H1 (cell line): Measurements from ENCODE around the gene RHBDF2. TPM values are rescaled to one million over a fixed set of nuclear protein-coding genes. Genes with fewer than 3 reads are reported as not detected.

ENCODE experiments used
- CTCF ChIA-PET: fragments of 300-600 bp; sonication (Branson Sonifier 250); formaldehyde crosslinking; loops from one replicate; lab custom pipeline; 2021; ENCODE audit not compliant: partially characterized antibody; lab: Charles Lee
- POLR2A ChIA-PET: fragments of 300-600 bp; sonication (Branson Sonifier 250); formaldehyde crosslinking; loops from one replicate; lab custom pipeline; 2021; ENCODE audit warnings: inconsistent platforms; ENCODE audit not compliant: partially characterized antibody; lab: Charles Lee
- DNase-seq, 2 experiments: peaks; one replicate each; pipeline versions ENCODE4 v3.0.0 to v3.0.0-alpha.2; 2010 to 2022; ENCODE audit warnings: low spot score in 2 of 2, low read depth in 1 of 2, mixed read lengths in 1 of 2
- FAIRE-seq: peaks from 2 replicates; lab custom pipeline; 2011; peaks lifted over from hg19 to GRCh38; lab: Jason Lieb, UNC
- H2AFZ ChIP-seq: 2 replicates; pipeline ENCODE4 v1.8.1; 2012; ENCODE audit warnings: low read length, inconsistent platforms
- H2AK5ac ChIP-seq: 2 replicates; pipeline ENCODE4 v1.6.1; 2013; ENCODE audit warnings: low read depth, low read length
- H2BK120ac ChIP-seq: replicated peaks from 2 replicates; pipeline ENCODE3; 2013; ENCODE audit warnings: low read depth, low read length, inconsistent platforms
- H2BK12ac ChIP-seq: 2 replicates; pipeline ENCODE4 v1.6.1; 2013; ENCODE audit warnings: low read depth, low read length
- H2BK15ac ChIP-seq: 2 replicates; pipeline ENCODE4 v1.6.1; 2013; ENCODE audit warnings: low read length
- H2BK20ac ChIP-seq: 2 replicates; pipeline ENCODE4 v1.6.1; 2013; ENCODE audit warnings: low read length
- H2BK5ac ChIP-seq: 2 replicates; pipeline ENCODE4 v1.6.1; 2013; ENCODE audit warnings: low read depth, low read length
- H3K14ac ChIP-seq: 2 replicates; pipeline ENCODE4 v1.6.1; 2013; ENCODE audit warnings: inconsistent platforms; ENCODE audit not compliant: insufficient read length
- H3K18ac ChIP-seq: 2 replicates; pipeline ENCODE4 v1.6.1; 2013; ENCODE audit warnings: low read length; ENCODE audit errors: extremely low read depth
- H3K23ac ChIP-seq: 2 replicates; pipeline ENCODE4 v1.6.1; 2013; ENCODE audit warnings: inconsistent platforms; ENCODE audit not compliant: insufficient read length
- H3K23me2 ChIP-seq: 2 replicates; pipeline ENCODE4 v1.6.1; 2013; ENCODE audit warnings: low read depth, low read length
- H3K27ac ChIP-seq: 2 replicates; pipeline ENCODE4 v1.6.1; 2011; ENCODE audit warnings: low read depth, low read length, inconsistent platforms
- H3K27me3 ChIP-seq, 4 experiments: replicated peaks in 1 of 4; 1 replicate in 1 of 4; 2 replicates in 3 of 4; pipeline versions ENCODE4 v1.6.1 to v1.8.1; 2011 to 2013; ENCODE audit warnings: low read length in 3 of 4, mild to moderate bottlenecking in 3 of 4, inconsistent platforms in 2 of 4, mixed read lengths in 2 of 4, moderate library complexity in 1 of 4; ENCODE audit not compliant: control insufficient read depth in 3 of 4, insufficient read depth in 3 of 4; ENCODE audit errors: extremely low read depth in 1 of 4
- H3K36me3 ChIP-seq, 4 experiments: 2 replicates each; pipeline versions ENCODE4 v1.6.1 to v1.8.1; 2011 to 2013; ENCODE audit warnings: mild to moderate bottlenecking in 4 of 4, low read length in 3 of 4, moderate library complexity in 2 of 4, control low read depth in 1 of 4, inconsistent platforms in 1 of 4; ENCODE audit not compliant: insufficient read depth in 4 of 4, control insufficient read depth in 2 of 4
- H3K4ac ChIP-seq: replicated peaks from 2 replicates; pipeline ENCODE3; 2013; ENCODE audit warnings: low read length, low read depth, mixed read lengths, inconsistent platforms; ENCODE audit not compliant: insufficient read length
- H3K4me1 ChIP-seq, 4 experiments: replicated peaks in 1 of 4; 1 replicate in 1 of 4; 2 replicates in 3 of 4; pipeline versions ENCODE4 v1.6.1 to v1.8.1; 2011 to 2013; ENCODE audit warnings: low read length in 3 of 4, inconsistent platforms in 2 of 4, mixed read lengths in 1 of 4; ENCODE audit not compliant: insufficient read depth in 4 of 4, control insufficient read depth in 3 of 4
- H3K4me2 ChIP-seq, 2 experiments: 2 replicates each; pipeline versions ENCODE4 v1.6.1 to v1.8.1; 2011 to 2013; ENCODE audit warnings: low read depth in 2 of 2, low read length in 2 of 2, control low read depth in 1 of 2, inconsistent platforms in 1 of 2, mild to moderate bottlenecking in 1 of 2; ENCODE audit not compliant: insufficient read depth in 1 of 2
- H3K4me3 ChIP-seq, 4 experiments: fragments of 200-600, 300-600 bp in 1 of 4; sonication (generic), shearing (Covaris generic), sonication (Bioruptor Twin) in 1 of 4; 2 replicates each; pipeline versions ENCODE4 v1.5.1 to v1.8.1; 2011 to 2016; ENCODE audit warnings: low read length in 4 of 4, low read depth in 3 of 4, control low read depth in 2 of 4, inconsistent platforms in 2 of 4, mild to moderate bottlenecking in 2 of 4, mixed read lengths in 1 of 4, moderate library complexity in 1 of 4; ENCODE audit not compliant: insufficient read depth in 2 of 4; ENCODE audit errors: extremely low read depth in 1 of 4
- H3K56ac ChIP-seq: replicated peaks from 2 replicates; pipeline ENCODE3; 2013; ENCODE audit warnings: low read depth, mild to moderate bottlenecking, mixed read lengths, low read length, inconsistent platforms; ENCODE audit not compliant: insufficient read length
- H3K79me1 ChIP-seq: 2 replicates; pipeline ENCODE4 v1.6.1; 2013; ENCODE audit warnings: low read depth, low read length, control low read depth
- H3K79me2 ChIP-seq, 2 experiments: 2 replicates each; pipeline versions ENCODE4 v1.6.1 to v1.8.1; 2012 to 2013; ENCODE audit warnings: low read length in 2 of 2, mild to moderate bottlenecking in 2 of 2, inconsistent platforms in 1 of 2; ENCODE audit not compliant: insufficient read depth in 2 of 2, control insufficient read depth in 1 of 2
- H3K9ac ChIP-seq, 4 experiments: replicated peaks in 1 of 4; 1 replicate in 1 of 4; 2 replicates in 3 of 4; pipeline versions ENCODE4 v1.6.1 to v1.8.1; 2011 to 2013; ENCODE audit warnings: low read depth in 3 of 4, low read length in 3 of 4, control low read depth in 2 of 4, mild to moderate bottlenecking in 2 of 4, moderate library complexity in 2 of 4, inconsistent platforms in 1 of 4; ENCODE audit errors: extremely low read depth in 1 of 4
- H3K9me3 ChIP-seq, 2 experiments: 2 replicates each; pipeline versions ENCODE4 v1.6.1 to v1.8.1; 2012 to 2013; ENCODE audit warnings: mild to moderate bottlenecking in 2 of 2, moderate library complexity in 2 of 2, control low read depth in 1 of 2, inconsistent platforms in 1 of 2, low read depth in 1 of 2, low read length in 1 of 2, mixed read lengths in 1 of 2; ENCODE audit not compliant: insufficient read depth in 2 of 2
- H4K20me1 ChIP-seq, 2 experiments: replicated peaks in 1 of 2; 2 replicates each; pipeline versions ENCODE3 to v1.8.1; 2011 to 2013; ENCODE audit warnings: inconsistent platforms in 2 of 2, low read length in 2 of 2, mild to moderate bottlenecking in 1 of 2; ENCODE audit not compliant: insufficient read depth in 2 of 2, control insufficient read depth in 1 of 2
- H4K5ac ChIP-seq: 2 replicates; pipeline ENCODE4 v1.6.1; 2013; ENCODE audit warnings: low read length, low read depth, mixed read lengths, inconsistent platforms; ENCODE audit not compliant: insufficient read length
- H4K8ac ChIP-seq: 2 replicates; pipeline ENCODE4 v1.8.0; 2013; ENCODE audit warnings: mild to moderate bottlenecking, moderate library complexity, low read length, inconsistent platforms; ENCODE audit not compliant: insufficient read depth; ENCODE audit errors: extremely low read depth
- H4K91ac ChIP-seq: replicated peaks from 2 replicates; pipeline ENCODE3; 2013; ENCODE audit warnings: low read length, mixed read lengths, inconsistent platforms; ENCODE audit not compliant: insufficient read length
- BCL11A ChIP-seq, 2 experiments: IDR thresholded peaks; one replicate each; pipeline ENCODE4 v1.6.1; 2011; ENCODE audit warnings: low read depth in 2 of 2, low read length in 2 of 2, mild to moderate bottlenecking in 2 of 2
- FOSL1 ChIP-seq: IDR thresholded peaks from 2 replicates; pipeline ENCODE4 v1.6.1; 2011; ENCODE audit warnings: mild to moderate bottlenecking, low read depth, low read length, moderate library complexity; ENCODE audit not compliant: insufficient read depth
- HDAC2 ChIP-seq, 2 experiments: fragments of 300-600 bp in 1 of 2; sonication (generic) in 1 of 2; IDR thresholded peaks; 2 replicates each; pipeline ENCODE4 v1.6.1; 2011 to 2012; ENCODE audit warnings: low read depth in 2 of 2, low read length in 2 of 2, mild to moderate bottlenecking in 2 of 2, moderate library complexity in 2 of 2, borderline replicate concordance in 1 of 2, inconsistent platforms in 1 of 2
- RNF2 ChIP-seq: fragments of 200-900, 300-1000 bp; sonication (generic); IDR thresholded peaks from 2 replicates; pipeline ENCODE4 v1.7.1; 2016; ENCODE audit warnings: borderline replicate concordance, low read depth, mild to moderate bottlenecking, antibody characterized with exemption, low read length; ENCODE audit not compliant: poor library complexity, severe bottlenecking; ENCODE audit errors: missing control alignments
- SP4 ChIP-seq: IDR thresholded peaks from 2 replicates; pipeline ENCODE4 v1.6.1; 2012; ENCODE audit warnings: low read length, inconsistent platforms
- TCF12 ChIP-seq: IDR thresholded peaks from 2 replicates; pipeline ENCODE4 v1.6.1; 2011; ENCODE audit warnings: low read depth, mild to moderate bottlenecking, low read length
- WGBS, 2 experiments: shearing (Covaris generic) in 1 of 2; methylation state at CpG; one replicate each; pipeline versions ENCODE4 v1.1.6 to v1.1.7; 2013 to 2015; ENCODE audit warnings: low lambda C conversion rate in 2 of 2, mixed read lengths in 2 of 2, inconsistent platforms in 1 of 2, low coverage in 1 of 2, missing lambda C conversion rate in 1 of 2; ENCODE audit not compliant: insufficient replicate concordance in 2 of 2, insufficient coverage in 1 of 2, insufficient read length in 1 of 2; ENCODE audit errors: extremely low coverage in 1 of 2, missing lambda C conversion rate in 1 of 2; 5-methylcytosine and 5-hydroxymethylcytosine counted together
- polyA plus RNA-seq, 7 experiments: library from polyadenylated mRNA; depleted of rRNA in 3 of 7; stranded (reverse) in 5 of 7; unstranded in 2 of 7; fragments of >200 nt in 5 of 7; fragments of 200-250 nt in 2 of 7; gene quantifications; 1 replicate in 5 of 7; 2 replicates in 1 of 7; 4 replicates in 1 of 7; pipeline versions ENCODE4 v1.2.1 to v1.2.3, GENCODE V29; 2011 to 2013; ENCODE audit warnings: missing spikeins in 2 of 7, mixed read lengths in 2 of 7
- total RNA-seq: library from RNA; stranded (reverse); fragmentation: NEBNext Ultra II Directional; extraction: Animal tissue kit (Norgen Biotek cat#: 25700); gene quantifications from 2 replicates; pipeline ENCODE4 v1.2.1, GENCODE V29; 2021
- TF ChIP-seq, protein P1 (sequence below): IDR thresholded peaks from 2 replicates; pipeline ENCODE4 v1.6.1; 2011; ENCODE audit warnings: low read length, improper control_type of control experiment
- TF ChIP-seq, protein P2 (sequence below): IDR thresholded peaks from 2 replicates; pipeline ENCODE4 v1.6.1; 2011; ENCODE audit warnings: low read depth, mild to moderate bottlenecking, low read length; ENCODE audit not compliant: insufficient read depth

The RHBDF2 gene
- total and polyA plus RNA-seq, 2 of the 8 experiments (the other 6 are each of a cell fraction or from before 2014, with no cell fraction given), result 21.2 to 25.9 TPM

DNA sequence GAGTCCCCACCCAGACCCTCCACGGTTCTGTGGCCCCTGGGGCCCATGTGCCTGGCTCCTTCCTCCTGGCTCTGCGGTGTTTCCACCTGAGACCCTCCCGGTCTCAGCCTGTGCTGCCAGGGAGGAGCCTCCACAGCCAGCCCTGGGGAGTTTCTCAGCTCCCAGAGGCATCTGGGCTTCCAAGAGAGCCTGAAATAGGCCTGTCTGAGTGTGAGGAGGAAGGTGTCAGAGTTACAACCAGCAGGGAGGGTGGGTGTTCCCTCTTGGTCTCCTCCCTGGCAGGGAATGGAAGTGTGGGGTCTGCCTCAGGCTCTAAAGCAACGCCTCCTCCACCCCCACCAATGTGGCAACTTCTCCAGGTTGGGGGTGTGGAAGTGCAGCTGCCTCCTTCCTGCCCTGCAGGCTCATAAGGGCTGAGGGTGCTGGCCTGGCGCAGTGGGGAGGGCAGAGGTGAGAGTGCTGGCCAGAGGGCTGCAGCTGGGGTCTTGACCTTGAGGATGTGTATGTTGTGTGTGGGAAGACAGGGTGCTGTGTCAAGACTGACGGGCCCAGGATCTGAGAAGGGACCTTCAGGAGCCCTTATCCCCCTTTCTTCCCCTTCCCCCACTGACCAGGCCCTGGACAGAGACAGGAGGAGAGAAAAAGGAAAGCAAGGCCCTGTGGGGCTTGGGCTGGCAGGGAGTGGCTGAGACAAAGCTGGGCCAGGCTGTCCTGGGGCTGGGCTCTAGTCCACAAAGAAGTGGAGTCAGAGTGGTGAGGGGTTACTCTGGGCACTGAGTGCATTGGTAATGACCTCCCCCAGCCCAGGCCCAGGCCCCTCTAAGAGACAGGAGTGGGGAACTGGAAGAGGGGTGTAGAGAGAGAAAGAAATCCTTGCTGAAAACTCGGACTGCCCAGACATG, 33.9 kb upstream of the RHBDF2 start:
- no peaks in the 10 kb centered on the region for H3K79me2 ChIP-seq
- H4K20me1 ChIP-seq, result no peaks in the 10 kb centered on the region
- TF ChIP-seq, protein P1, sequence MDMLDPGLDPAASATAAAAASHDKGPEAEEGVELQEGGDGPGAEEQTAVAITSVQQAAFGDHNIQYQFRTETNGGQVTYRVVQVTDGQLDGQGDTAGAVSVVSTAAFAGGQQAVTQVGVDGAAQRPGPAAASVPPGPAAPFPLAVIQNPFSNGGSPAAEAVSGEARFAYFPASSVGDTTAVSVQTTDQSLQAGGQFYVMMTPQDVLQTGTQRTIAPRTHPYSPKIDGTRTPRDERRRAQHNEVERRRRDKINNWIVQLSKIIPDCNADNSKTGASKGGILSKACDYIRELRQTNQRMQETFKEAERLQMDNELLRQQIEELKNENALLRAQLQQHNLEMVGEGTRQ, result no peak
- TF ChIP-seq FOSL1, result no peak
- no peak for TF ChIP-seq SP4
- no peak for TF ChIP-seq BCL11A (IDR thresholded peaks at IDR 0.05; ENCODE audit: low read depth in 2 of 2, low read length in 2 of 2)
- no peak for TF ChIP-seq RNF2
- no peak for TF ChIP-seq HDAC2 (IDR thresholded peaks at IDR 0.05; ENCODE audit: borderline replicate concordance in 1 of 2, low read depth in 2 of 2, low read length in 2 of 2)
- no peak for TF ChIP-seq TCF12
- TF ChIP-seq, protein P2, sequence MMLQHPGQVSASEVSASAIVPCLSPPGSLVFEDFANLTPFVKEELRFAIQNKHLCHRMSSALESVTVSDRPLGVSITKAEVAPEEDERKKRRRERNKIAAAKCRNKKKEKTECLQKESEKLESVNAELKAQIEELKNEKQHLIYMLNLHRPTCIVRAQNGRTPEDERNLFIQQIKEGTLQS, result no peak
- no peak overlapping the region for H2AK5ac ChIP-seq
- H2AFZ ChIP-seq, result no peak overlapping the region
- H3K27ac ChIP-seq, result no peak overlapping the region
- H3K23ac ChIP-seq, result no peak overlapping the region
- no peaks in the 10 kb centered on the region for H3K36me3 ChIP-seq
- no peak overlapping the region for H4K91ac ChIP-seq
- peaks cover 8 to 46% (median 37%) of the 10 kb centered on the region in 4 experiments for H3K27me3 ChIP-seq
- H3K23me2 ChIP-seq, result peaks cover 8% of the 10 kb centered on the region; the same call in 1 of the 2 replicates
- H3K56ac ChIP-seq, result no peak overlapping the region
- no peak overlapping the region; a peak in 1 of 7 replicates for H3K9ac ChIP-seq
- no peak overlapping the region for H2BK5ac ChIP-seq
- no peak overlapping the region for H2BK120ac ChIP-seq
- H3K18ac ChIP-seq, result no peak overlapping the region
- H3K4me3 ChIP-seq, result no peak overlapping the region
- WGBS, 2 experiments, result 79% methylated on average over 6 of the region's 7 CpGs; no CpG with 5 or more reads in 1 of the 2 experiments
- H3K79me1 ChIP-seq, result no peaks in the 10 kb centered on the region
- no peak overlapping the region for H2BK20ac ChIP-seq
- no peak overlapping the region for H2BK15ac ChIP-seq
- no peak overlapping the region for H3K4me2 ChIP-seq
- DNase-seq (peak in 1 of 2 experiments; percentile 41), FAIRE-seq (no peak)
- H3K14ac ChIP-seq, result no peak overlapping the region
- CTCF ChIA-PET, result interaction anchor here (1.3 to 15.6 kb wide), 5 partner anchors 11 to 89 kb away, joined by 3 to 260 read pairs (median 11); no protein-coding TSS in a partner anchor
- H4K5ac ChIP-seq, result no peak overlapping the region
- no peaks in the 10 kb centered on the region for H3K9me3 ChIP-seq
- H2BK12ac ChIP-seq, result no peak overlapping the region
- peaks cover 0 to 11% (median 7%) of the 10 kb centered on the region in 4 experiments; a peak in 6 of 7 replicates for H3K4me1 ChIP-seq
- no peak overlapping the region for H3K4ac ChIP-seq
- H4K8ac ChIP-seq, result no peak overlapping the region
- POLR2A ChIA-PET, result interaction anchor here (1.6 to 5.7 kb wide), 2 partner anchors 15 to 23 kb away, joined by 3 to 28 read pairs; no protein-coding TSS in a partner anchor
